ENCODE measurements around the gene RBBP5.

- TF ChIP-seq CTCF (IDR thresholded peaks at IDR 0.05; ENCODE audit: low read depth, low read length) (no peak), EZH2phosphoT487 (IDR thresholded peaks at IDR 0.05; ENCODE audit: low read depth) (no peak)
Observed at GRCh38 chr1:205074513-205074912, 47.3 kb downstream of the RBBP5 start.
